Panc1 (cell line): Measurements from ENCODE around the gene CTSO. TPM values are rescaled to one million over a fixed set of nuclear protein-coding genes. Genes with fewer than 3 reads are reported as not detected.

ENCODE experiments used
- ATAC-seq: fragments of 200-7000 bp; cut with Tn5 transposase; 2 replicates; pipeline ENCODE4 v1.9.1; 2020; ENCODE audit warnings: mild to moderate bottlenecking, moderate library complexity
- BruUV-seq: library from RNA; stranded (reverse); fragments of 400-500 nt; replicated peaks from 2 replicates; lab custom pipeline; 2021; lab: Mats Ljungman, UMichigan
- CTCF ChIA-PET: fragments of 300-600 bp; sonication (Branson Sonifier 250); formaldehyde crosslinking; loops from one replicate; lab custom pipeline; 2022; ENCODE audit warnings: antibody characterized with exemption; lab: Charles Lee
- POLR2A ChIA-PET: fragments of 300-600 bp; sonication (Branson Sonifier 250); formaldehyde crosslinking; loops from one replicate; lab custom pipeline; 2022; ENCODE audit warnings: antibody characterized with exemption; lab: Charles Lee
- DNase-seq: peaks from one replicate; pipeline ENCODE4 v3.0.0-alpha.2; 2010; ENCODE audit warnings: low read depth, low spot score
- H3K27ac ChIP-seq: 2 replicates; pipeline ENCODE4 v1.5.1; 2011; ENCODE audit warnings: mild to moderate bottlenecking, low read length, inconsistent platforms
- H3K27me3 ChIP-seq: fragments of 200-500 bp; sonication (Bioruptor generic); 2 replicates; pipeline ENCODE4 v1.6.0; 2014; ENCODE audit warnings: low read length, inconsistent platforms; ENCODE audit not compliant: control insufficient read depth, insufficient read depth
- H3K36me3 ChIP-seq: fragments of 200-500 bp; sonication (Bioruptor generic); 2 replicates; pipeline ENCODE4 v1.5.1; 2014; ENCODE audit warnings: inconsistent platforms, mild to moderate bottlenecking, low read length, moderate library complexity; ENCODE audit not compliant: control insufficient read depth, insufficient read depth
- H3K4me1 ChIP-seq: 2 replicates; pipeline ENCODE4 v1.5.1; 2011; ENCODE audit warnings: inconsistent platforms, mild to moderate bottlenecking, low read length, moderate library complexity; ENCODE audit not compliant: control insufficient read depth, insufficient read depth
- H3K4me3 ChIP-seq, 2 experiments: 2 replicates each; pipeline ENCODE4 v1.5.1; 2011 to 2012; ENCODE audit warnings: low read depth in 2 of 2, low read length in 2 of 2, mild to moderate bottlenecking in 2 of 2, inconsistent platforms in 1 of 2, moderate library complexity in 1 of 2
- H3K9me3 ChIP-seq: fragments of 200-500 bp; sonication (Bioruptor generic); 2 replicates; pipeline ENCODE4 v1.5.1; 2014; ENCODE audit warnings: low read depth, mild to moderate bottlenecking, inconsistent platforms, low read length, moderate library complexity; ENCODE audit not compliant: control insufficient read depth, insufficient read depth
- CTCF ChIP-seq: fragments of 450-650 bp; IDR thresholded peaks from 2 replicates; pipeline ENCODE4 v1.5.1; 2017; ENCODE audit warnings: mild to moderate bottlenecking
- POLR2AphosphoS5 ChIP-seq: IDR thresholded peaks from 2 replicates; pipeline ENCODE4 v1.6.1; 2012; ENCODE audit warnings: mild to moderate bottlenecking, low read depth, low read length, moderate library complexity
- REST ChIP-seq, 2 experiments: IDR thresholded peaks; 2 replicates each; pipeline ENCODE4 v1.6.1; 2011 to 2012; ENCODE audit warnings: low read depth in 2 of 2, control low read depth in 1 of 2, low read length in 1 of 2, mild to moderate bottlenecking in 1 of 2, moderate library complexity in 1 of 2; ENCODE audit not compliant: insufficient read depth in 1 of 2
- SIN3A ChIP-seq: IDR thresholded peaks from 2 replicates; pipeline ENCODE4 v1.6.1; 2012; ENCODE audit warnings: low read depth, mild to moderate bottlenecking, low read length, moderate library complexity, borderline replicate concordance; ENCODE audit not compliant: insufficient read depth
- TCF7L2 ChIP-seq: IDR thresholded peaks from 2 replicates; pipeline ENCODE4 v1.6.1; 2011; ENCODE audit warnings: mild to moderate bottlenecking, low read depth, low read length, inconsistent platforms
- in situ Hi-C: cut with HindIII; loops from 2 replicates; pipeline ENCODE4 v1.10.0; 2016; ENCODE audit warnings: low sequenced_read_pairs, low pct_unique_long_range_greater_than_20kb
- intact Hi-C: fragments of 100-400 bp; cut with micrococcal nuclease; formaldehyde crosslinking; loops from one replicate; pipeline ENCODE4 v1.10.0; 2022; ENCODE audit not compliant: unreplicated experiment
- total RNA-seq: library from RNA; stranded (reverse); gene quantifications from one replicate; pipeline ENCODE4 v1.2.1, GENCODE V29; 2021; ENCODE audit not compliant: unreplicated experiment

CTSO gene
- total RNA-seq, 1 experiment from 2014 or later = 3.3 TPM

- BruUV-seq = no TSS peak
- intact Hi-C loops = no loop called here
- in situ Hi-C loops = no loop called here
- H3K4me1 ChIP-seq = no peaks in the 10 kb centered on the region
- DNase-seq = no peak
- no peaks in the 10 kb centered on the region for H3K36me3 ChIP-seq
- TF ChIP-seq POLR2AphosphoS5 (no peak), SIN3A (no peak), REST (IDR thresholded peaks at IDR 0.05; ENCODE audit: insufficient read depth in 1 of 2, low read depth in 2 of 2, low read length in 1 of 2) (no peak), TCF7L2 (no peak), CTCF (no peak)
- POLR2A ChIA-PET = no interaction called here
- no peak overlapping the region for H3K27ac ChIP-seq
- ATAC-seq = no peak
- CTCF ChIA-PET = interaction anchor here (0.7 kb wide), 1 partner anchor 79 kb away, joined by 3 read pairs; the partner anchor contains the start of gene TDO2
- H3K9me3 ChIP-seq = 0 out of 2 replicates have a peak, but pooled peaks cover 3% of the 10 kb centered on the region
- no peak overlapping the region for H3K4me3 ChIP-seq
- H3K27me3 ChIP-seq = no peaks in the 10 kb centered on the region
Observed at GRCh38 chr4:155982736-155983385, 29.2 kb upstream of the CTSO start.

DNA sequence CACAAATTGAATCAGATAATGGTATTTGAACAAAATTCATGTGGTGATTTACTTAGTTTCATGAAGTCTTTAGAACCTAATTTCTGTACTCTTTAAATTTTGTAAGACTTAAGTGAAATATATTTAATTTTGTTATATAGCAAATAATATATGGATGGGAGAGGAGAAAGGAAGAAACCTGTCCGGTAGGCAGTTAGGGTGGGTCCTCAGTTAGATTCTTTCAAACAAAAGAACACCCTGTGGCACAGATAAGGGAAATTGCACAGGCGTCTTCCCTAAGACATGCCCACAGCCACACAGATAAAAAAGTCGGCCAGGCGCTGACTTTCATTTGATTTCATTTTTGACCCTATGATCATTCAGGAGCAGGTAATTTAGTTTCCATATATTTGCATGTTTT, 25.1 kb upstream of the CTSO start:
- DNase-seq = no peak
- CTCF ChIA-PET = no interaction called here
- in situ Hi-C loops (no loop called here), intact Hi-C loops (loop anchor here (5.0 kb wide), 1 partner anchor 543 kb away; no protein-coding TSS in a partner anchor)
- Histone ChIP-seq H3K9me3 (0 out of 2 replicates have a peak, but pooled peaks cover 3% of the 10 kb centered on the region), H3K4me3 (no peak overlapping the region), H3K4me1 (no peaks in the 10 kb centered on the region), H3K27ac (no peak overlapping the region), H3K27me3 (no peaks in the 10 kb centered on the region), H3K36me3 (no peaks in the 10 kb centered on the region)
- no TSS peak for BruUV-seq
- POLR2A ChIA-PET = no interaction called here
- TF ChIP-seq TCF7L2 (no peak), POLR2AphosphoS5 (no peak), SIN3A (no peak), CTCF (no peak)
- no peak for ATAC-seq
